BJ (cell line): ENCODE results near the gene ZNF22. TPM values are rescaled to one million over a fixed set of nuclear protein-coding genes. Genes with fewer than 3 reads are reported as not detected.

ENCODE experiments used
- CTCF ChIA-PET: fragments of 350-600 bp; formaldehyde crosslinking; extraction: SDS; loops from one replicate; lab custom pipeline; 2021; ENCODE audit warnings: antibody characterized with exemption, inconsistent platforms; lab: Yijun Ruan, JAX
- POLR2A ChIA-PET: fragments of 300-600 bp; sonication (Branson Sonifier 250); formaldehyde crosslinking; extraction: SDS; loops from one replicate; lab custom pipeline; 2021; ENCODE audit warnings: antibody characterized with exemption; lab: Charles Lee
- DNase-seq: peaks from one replicate; pipeline ENCODE4 v3.0.0-alpha.2; 2011; ENCODE audit warnings: low read depth
- H3K27me3 ChIP-seq: 2 replicates; pipeline ENCODE4 v1.6.0; 2011; ENCODE audit warnings: low read length; ENCODE audit not compliant: control insufficient read depth, insufficient read depth
- H3K36me3 ChIP-seq: 2 replicates; pipeline ENCODE4 v1.5.1; 2011; ENCODE audit warnings: low read length; ENCODE audit not compliant: control insufficient read depth, insufficient read depth
- H3K4me3 ChIP-seq: 2 replicates; pipeline ENCODE4 v1.5.1; 2011; ENCODE audit warnings: low read depth, mild to moderate bottlenecking, control low read depth, low read length
- polyA plus RNA-seq: library from polyadenylated mRNA; depleted of rRNA; stranded (reverse); fragments of >200 nt; gene quantifications from 2 replicates; pipeline ENCODE4 v1.2.3, GENCODE V29; 2011
- TF ChIP-seq, protein P1 (sequence below): IDR thresholded peaks from 2 replicates; pipeline ENCODE4 v1.5.1; 2011; ENCODE audit warnings: low read depth, mild to moderate bottlenecking, control low read depth, inconsistent platforms, low read length, moderate library complexity; ENCODE audit not compliant: insufficient read depth

The ZNF22 gene
- polyA plus RNA-seq, 1 experiment, result 7.2 TPM

- TF ChIP-seq, protein P1, sequence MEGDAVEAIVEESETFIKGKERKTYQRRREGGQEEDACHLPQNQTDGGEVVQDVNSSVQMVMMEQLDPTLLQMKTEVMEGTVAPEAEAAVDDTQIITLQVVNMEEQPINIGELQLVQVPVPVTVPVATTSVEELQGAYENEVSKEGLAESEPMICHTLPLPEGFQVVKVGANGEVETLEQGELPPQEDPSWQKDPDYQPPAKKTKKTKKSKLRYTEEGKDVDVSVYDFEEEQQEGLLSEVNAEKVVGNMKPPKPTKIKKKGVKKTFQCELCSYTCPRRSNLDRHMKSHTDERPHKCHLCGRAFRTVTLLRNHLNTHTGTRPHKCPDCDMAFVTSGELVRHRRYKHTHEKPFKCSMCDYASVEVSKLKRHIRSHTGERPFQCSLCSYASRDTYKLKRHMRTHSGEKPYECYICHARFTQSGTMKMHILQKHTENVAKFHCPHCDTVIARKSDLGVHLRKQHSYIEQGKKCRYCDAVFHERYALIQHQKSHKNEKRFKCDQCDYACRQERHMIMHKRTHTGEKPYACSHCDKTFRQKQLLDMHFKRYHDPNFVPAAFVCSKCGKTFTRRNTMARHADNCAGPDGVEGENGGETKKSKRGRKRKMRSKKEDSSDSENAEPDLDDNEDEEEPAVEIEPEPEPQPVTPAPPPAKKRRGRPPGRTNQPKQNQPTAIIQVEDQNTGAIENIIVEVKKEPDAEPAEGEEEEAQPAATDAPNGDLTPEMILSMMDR, result peak; percentile 71
- no peak for DNase-seq
- no peaks in the 10 kb centered on the region; the same call in 1 of the 2 replicates for H3K36me3 ChIP-seq
- ChIA-PET CTCF (interaction anchor here (0.7 to 2.2 kb wide), 12 partner anchors 7 to 97 kb away, joined by 3 to 17 read pairs (median 4); no protein-coding TSS in a partner anchor), POLR2A (no interaction called here)
- no peaks in the 10 kb centered on the region for H3K27me3 ChIP-seq
- H3K4me3 ChIP-seq, result peak overlapping the region; percentile 37
These were observed 25.9 kb upstream of the ZNF22 start for GRCh38 chr10:44974628-44975430.

- Histone ChIP-seq H3K36me3 (no peaks in the 10 kb centered on the region; the same call in 1 of the 2 replicates), H3K4me3 (no peak overlapping the region; the same call in 1 of the 2 replicates), H3K27me3 (no peaks in the 10 kb centered on the region)
- ChIA-PET POLR2A (interaction anchor here (0.5 kb wide), 1 partner anchor 1867 kb away, joined by 3 read pairs; no protein-coding TSS in a partner anchor), CTCF (interaction anchor here (0.6 to 1.6 kb wide), 13 partner anchors 8 to 1070 kb away, joined by 3 to 17 read pairs (median 4); no protein-coding TSS in a partner anchor)
- DNase-seq, result no peak
- TF ChIP-seq, protein P1, result no peak
These were observed 25.0 kb upstream of the ZNF22 start for GRCh38 chr10:44975431-44976331.

DNA sequence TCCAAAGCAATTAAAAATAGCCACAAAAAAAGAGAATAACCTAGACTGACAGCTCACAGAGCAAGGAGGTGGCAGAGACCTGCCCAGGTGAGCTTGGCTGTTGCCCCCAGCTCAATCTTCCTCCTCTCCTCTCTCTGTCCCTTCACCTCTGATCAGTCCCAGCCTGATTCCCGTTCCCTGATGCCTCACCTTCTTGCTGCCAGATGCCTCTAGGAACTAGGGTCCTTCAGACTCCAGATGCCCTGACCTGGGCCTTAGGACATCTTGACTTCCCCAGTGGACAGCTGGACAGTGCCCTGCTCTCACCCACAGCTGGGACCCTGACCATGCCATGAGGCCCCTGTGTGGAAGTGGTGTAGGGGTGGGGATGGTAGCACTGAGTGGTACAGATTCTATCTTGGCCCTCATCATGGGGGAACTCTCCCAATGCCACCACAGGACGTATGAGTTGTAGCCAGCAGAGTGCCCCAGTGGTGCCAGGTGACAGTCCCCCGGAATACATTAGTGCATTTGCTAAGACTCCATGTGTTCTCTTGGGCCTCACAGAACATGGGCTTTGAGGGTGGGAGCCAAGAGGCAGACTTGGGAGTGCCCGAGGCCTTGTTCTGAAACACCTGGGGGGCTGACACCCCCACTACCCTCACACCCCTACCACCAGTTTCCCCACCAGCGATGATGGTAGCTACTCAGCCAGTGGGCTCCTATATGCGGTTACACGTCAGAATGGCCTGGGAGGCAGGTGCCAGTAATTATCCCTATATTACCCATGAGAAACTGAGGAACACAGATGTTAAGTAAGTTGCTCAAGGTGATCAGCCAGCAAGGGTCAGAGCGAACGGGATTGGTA, 24.1 kb upstream of the ZNF22 start:
- Histone ChIP-seq H3K36me3 (no peaks in the 10 kb centered on the region; the same call in 1 of the 2 replicates), H3K27me3 (no peaks in the 10 kb centered on the region), H3K4me3 (no peak overlapping the region)
- POLR2A ChIA-PET, result interaction anchor here (0.6 kb wide), 1 partner anchor 1294 kb away, joined by 3 read pairs; no protein-coding TSS in a partner anchor
- CTCF ChIA-PET, result interaction anchor here (0.9 to 1.6 kb wide), 9 partner anchors 9 to 48 kb away, joined by 3 to 17 read pairs (median 4); no protein-coding TSS in a partner anchor
- no peak for DNase-seq
- TF ChIP-seq, protein P1, result no peak

DNA sequence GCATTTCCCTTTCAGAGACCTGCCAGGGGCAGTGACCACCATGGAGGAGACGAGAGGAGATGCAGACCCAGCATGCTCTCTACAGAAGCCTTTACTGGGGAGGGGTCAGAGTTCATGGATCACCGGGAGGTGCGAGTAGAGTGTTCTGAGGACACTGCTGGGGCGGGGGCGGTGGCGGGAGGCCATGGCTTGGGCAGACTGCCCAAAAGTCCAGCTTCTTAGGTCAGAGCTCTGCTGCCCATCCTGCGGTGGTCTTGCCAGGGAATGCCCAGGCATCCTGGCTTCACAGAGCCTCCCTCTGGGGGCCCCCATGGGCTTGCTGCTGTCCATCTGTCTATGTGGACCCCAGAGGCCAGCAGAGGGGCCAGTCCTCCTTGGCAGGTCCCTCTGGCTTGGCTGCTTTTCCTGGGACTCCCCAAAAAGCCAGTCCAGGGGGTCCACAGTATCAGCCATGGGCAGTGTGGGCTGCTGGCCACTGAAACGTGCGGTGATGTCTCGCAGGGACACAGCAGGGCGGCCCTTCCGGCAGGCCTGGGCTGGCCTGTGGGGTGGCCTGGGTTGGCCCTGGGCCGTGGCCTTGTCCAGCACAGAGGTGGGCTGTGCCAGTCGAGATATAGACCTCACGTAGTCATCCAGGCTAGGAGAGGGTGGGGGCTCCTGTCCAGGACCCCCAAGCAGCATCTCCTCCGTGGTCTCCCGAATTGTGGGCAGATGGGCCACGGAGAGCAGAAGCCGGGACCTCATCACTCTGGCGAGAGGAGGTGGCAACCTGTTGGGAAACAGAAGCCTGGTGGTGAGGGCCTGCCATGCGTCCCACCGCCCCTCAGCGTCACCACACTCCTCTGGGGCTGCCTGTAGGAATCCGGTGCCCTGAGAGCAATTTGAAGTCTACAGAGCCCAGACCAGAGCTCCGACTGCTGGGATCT, 23.2 kb upstream of the ZNF22 start:
- TF ChIP-seq, protein P1, result no peak
- Histone ChIP-seq H3K4me3 (peak overlapping the region; percentile 12; the same call in 1 of the 2 replicates), H3K27me3 (no peaks in the 10 kb centered on the region), H3K36me3 (no peaks in the 10 kb centered on the region)
- CTCF ChIA-PET, result interaction anchor here (0.9 to 4.1 kb wide), 6 partner anchors 9 to 106 kb away, joined by 3 to 32 read pairs (median 3); partner anchors contain the start of gene ZNF22
- POLR2A ChIA-PET, result interaction anchor here (0.6 kb wide), 1 partner anchor 1295 kb away, joined by 3 read pairs; no protein-coding TSS in a partner anchor
- no peak for DNase-seq
